Tibial artery (tissue), 4 donors: ENCODE data around the gene CNIH1.
"Not testable (repeated sequence)": the region's sequence is repeated elsewhere in the genome, so short reads cannot be mapped to it uniquely, and the experiment has no call there.

ENCODE experiments used
- DNase-seq, 2 donors: peaks; one replicate each; pipeline ENCODE4 v3.0.0-alpha.2; 2019
- H3K27ac ChIP-seq, 2 donors: fragments of 200-600 bp; sonication (generic) in 1 of 2; 1 replicate in 1 of 2; 2 replicates in 1 of 2; pipeline ENCODE4 v1.5.1; 2018 to 2019; ENCODE audit warnings: mild to moderate bottlenecking in 1 of 2
- H3K27me3 ChIP-seq, 2 donors: fragments of 200-600 bp; sonication (generic) in 1 of 2; one replicate each; pipeline versions ENCODE4 v1.5.1 to v1.6.0; 2016 to 2019
- H3K36me3 ChIP-seq, 3 donors: fragments of 200-600 bp; sonication (generic) in 2 of 3; one replicate each; pipeline ENCODE4 v1.5.1; 2016 to 2019; ENCODE audit warnings: mild to moderate bottlenecking in 2 of 3
- H3K4me1 ChIP-seq, 4 donors: fragments of 200-600 bp; sonication (generic) in 2 of 4; 1 replicate in 3 of 4; 2 replicates in 1 of 4; pipeline ENCODE4 v1.5.1; 2016 to 2019
- H3K4me3 ChIP-seq, 2 donors: fragments of 200-600 bp; sonication (generic) in 1 of 2; 1 replicate in 1 of 2; 2 replicates in 1 of 2; pipeline ENCODE4 v1.5.1; 2018 to 2019; ENCODE audit warnings: mild to moderate bottlenecking in 2 of 2
- H3K9me3 ChIP-seq, 3 donors: fragments of 200-600 bp; sonication (generic) in 1 of 3; one replicate each; pipeline ENCODE4 v1.5.1; 2016 to 2019
- CTCF ChIP-seq, 2 experiments: fragments of 200-600 bp in 1 of 2; fragments of 450-650 bp in 1 of 2; IDR thresholded peaks; one replicate each; pipeline ENCODE4 v1.5.1; 2017 to 2019; ENCODE audit warnings: antibody characterized with exemption in 2 of 2, mild to moderate bottlenecking in 1 of 2, moderate library complexity in 1 of 2
- intact Hi-C: fragments of 100-400 bp; cut with DNase I; formaldehyde crosslinking; loops from one replicate; pipeline ENCODE4 v1.15.0; 2023; ENCODE audit warnings: low total_unique reads

The CNIH1 gene

DNA sequence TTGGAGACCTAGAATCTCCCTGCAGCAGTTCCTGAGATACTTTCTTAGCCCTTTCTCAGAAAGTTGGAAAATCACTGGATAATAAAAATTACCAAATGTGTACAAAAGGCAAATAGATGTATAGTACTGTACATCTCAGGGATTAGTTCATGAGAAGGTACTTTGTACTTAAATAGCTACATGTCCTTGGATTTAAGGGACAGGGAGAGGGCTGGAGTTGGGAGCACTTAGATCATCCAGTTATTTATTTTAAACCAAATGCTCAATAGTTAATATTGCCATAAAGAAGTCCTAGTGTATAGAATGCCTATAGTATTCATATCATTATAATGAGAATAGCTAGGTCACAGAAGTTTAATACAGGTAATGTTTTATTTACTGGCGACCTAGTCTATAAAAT lies 31.0 kb downstream of the CNIH1 start:
- Histone ChIP-seq H3K27me3 (no peaks in the 10 kb centered on the region), H3K36me3 (no peaks in the 10 kb centered on the region), H3K27ac (no peak overlapping the region), H3K4me1 (no peaks in the 10 kb centered on the region), H3K4me3 (no peak overlapping the region), H3K9me3 (no peaks in the 10 kb centered on the region)
- intact Hi-C loops = no loop called here
- TF ChIP-seq CTCF (IDR thresholded peaks at IDR 0.05) = no peak
- DNase-seq = no peak

- DNase-seq, H3K4me1 ChIP-seq, intact Hi-C loops, H3K9me3 ChIP-seq, H3K36me3 ChIP-seq, H3K27me3 ChIP-seq, H3K27ac ChIP-seq, H3K4me3 ChIP-seq: not testable (repeated sequence)
These were observed 37.7 kb downstream of the CNIH1 start for GRCh38 chr14:54403401-54404005.

DNA sequence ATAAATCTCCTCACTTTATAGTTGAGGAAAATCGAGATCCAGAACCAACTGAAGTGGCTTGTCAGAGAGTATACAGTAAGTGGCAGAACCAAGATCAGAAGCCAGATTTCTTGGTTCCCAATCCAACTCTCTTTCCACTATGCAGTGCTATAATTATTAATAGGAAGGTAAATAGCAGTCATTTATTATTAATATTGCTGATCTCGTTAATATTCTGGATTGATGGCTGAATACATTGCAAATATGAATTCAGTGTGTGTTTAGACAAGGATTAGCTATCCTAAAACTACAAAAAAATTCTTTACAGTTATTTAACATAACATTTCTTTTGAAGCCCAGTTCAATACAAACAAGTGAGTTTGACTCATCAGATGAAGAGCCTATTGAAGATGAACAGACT lies 41.6 kb downstream of the CNIH1 start:
- no peaks in the 10 kb centered on the region for H3K27me3 ChIP-seq
- peaks cover 5 to 12% (median 8%) of the 10 kb centered on the region in 4 donors for H3K4me1 ChIP-seq
- H3K9me3 ChIP-seq = no peaks in the 10 kb centered on the region
- intact Hi-C loops = no loop called here
- no peak for TF ChIP-seq CTCF (IDR thresholded peaks at IDR 0.05)
- no peak overlapping the region for H3K4me3 ChIP-seq
- no peaks in the 10 kb centered on the region for H3K36me3 ChIP-seq
- H3K27ac ChIP-seq = no peak overlapping the region
- no peak for DNase-seq

- TF ChIP-seq CTCF (IDR thresholded peaks at IDR 0.05) = peak; percentile 45 to 47
- peak within 1 kb of the TSS; percentile 64 to 70 for H3K4me3 ChIP-seq
- DNase-seq = peak; percentile 99
- no peaks in the 10 kb centered on the region for H3K9me3 ChIP-seq
- intact Hi-C loops = loop anchor here (2.0 kb wide), 1 partner anchor 44 kb away; the partner anchor contains the start of gene CNIH1
- H3K27ac ChIP-seq = peak within 1 kb of the TSS in 1 of 2 donors; percentile 63
- H3K4me1 ChIP-seq = peaks cover 5 to 12% (median 8%) of the 10 kb centered on the region in 4 donors
- no peaks in the 10 kb centered on the region for H3K36me3 ChIP-seq
- H3K27me3 ChIP-seq = no peaks in the 10 kb centered on the region
These were observed 44.5 kb downstream of the CNIH1 start, which contains the start of gene CDKN3 for GRCh38 chr14:54396493-54397335. CDKN3 (plus strand) TSS chr14:54397007; CDS start chr14:54397069, 62 bp downstream.

DNA sequence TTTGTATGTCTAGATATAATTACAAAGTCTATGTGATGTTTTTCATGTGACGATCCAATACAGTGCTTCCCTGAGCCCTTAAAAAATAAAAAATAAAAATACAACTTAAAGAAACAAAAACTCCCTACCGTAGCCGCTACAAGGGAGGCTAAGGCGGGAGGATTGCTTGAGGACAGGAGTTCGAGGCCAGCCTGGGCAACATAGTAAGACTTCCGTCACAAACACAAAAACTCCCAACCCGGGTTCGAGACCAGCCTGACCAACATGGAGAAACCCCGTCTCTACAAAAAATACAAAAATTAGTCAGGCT lies 45.0 kb downstream of the CNIH1 start:
- Histone ChIP-seq H3K4me3 (peak overlapping the region; percentile 64 to 70), H3K9me3 (no peaks in the 10 kb centered on the region), H3K36me3 (no peaks in the 10 kb centered on the region), H3K27ac (peak overlapping the region in 1 of 2 donors; percentile 41), H3K4me1 (peaks cover 5 to 12% (median 8%) of the 10 kb centered on the region in 4 donors), H3K27me3 (no peaks in the 10 kb centered on the region)
- no peak for TF ChIP-seq CTCF (IDR thresholded peaks at IDR 0.05)
- intact Hi-C loops = loop anchor here (2.0 kb wide), 1 partner anchor 45 kb away; the partner anchor contains the start of gene CNIH1
- DNase-seq = no peak

DNA sequence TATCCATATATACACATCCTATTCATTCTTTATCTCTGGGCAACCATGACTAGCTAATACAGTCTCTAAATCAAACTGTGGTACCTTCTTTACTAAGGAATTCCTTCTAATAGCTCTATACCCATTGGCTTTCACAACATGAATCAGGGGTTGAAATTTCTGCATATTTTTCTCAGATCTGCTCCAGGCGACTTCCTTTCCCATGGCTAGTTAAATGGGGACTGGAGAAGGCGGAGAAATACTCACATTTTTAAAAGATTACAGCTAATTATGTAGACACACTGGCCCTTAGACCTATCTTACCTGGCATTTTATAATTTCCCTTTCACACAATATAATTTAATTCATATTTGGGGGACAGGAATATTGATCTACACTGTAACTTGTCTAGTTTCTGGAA lies 45.5 kb downstream of the CNIH1 start:
- Histone ChIP-seq H3K36me3 (no peaks in the 10 kb centered on the region), H3K4me3 (no peak overlapping the region), H3K4me1 (peaks cover 5 to 12% (median 8%) of the 10 kb centered on the region in 4 donors), H3K27ac (no peak overlapping the region), H3K27me3 (no peaks in the 10 kb centered on the region), H3K9me3 (no peaks in the 10 kb centered on the region)
- intact Hi-C loops = loop anchor here (2.0 kb wide), 1 partner anchor 45 kb away; the partner anchor contains the start of gene CNIH1
- TF ChIP-seq CTCF (IDR thresholded peaks at IDR 0.05) = no peak
- DNase-seq = no peak
